SK-N-SH treated with all-trans-retinoic acid at 6 μM for 48 hours (cell line): Measurements from ENCODE around the gene AGPAT4.

Source experiments
- ATAC-seq: fragments of 200-7000 bp; cut with Tn5 transposase; 3 replicates; pipeline ENCODE4 v1.9.1; 2020; ENCODE audit warnings: mild to moderate bottlenecking, moderate library complexity
- ARNTL ChIP-seq: fragments of 450-650 bp; formaldehyde crosslinking; IDR thresholded peaks from 2 replicates; pipeline ENCODE4 v1.5.0; 2020; ENCODE audit warnings: low read depth, mild to moderate bottlenecking, moderate library complexity, borderline replicate concordance
- BACH2 ChIP-seq: fragments of 250-450 bp; sonication (Bioruptor Pico); IDR thresholded peaks from 2 replicates; pipeline ENCODE4 v1.9.0; 2021; ENCODE audit warnings: mild to moderate bottlenecking, borderline replicate concordance
- CREB5 ChIP-seq: fragments of 250-450 bp; sonication (Bioruptor Pico); IDR thresholded peaks from 2 replicates; pipeline ENCODE4 v1.5.1; 2020; ENCODE audit warnings: low read depth, mild to moderate bottlenecking, moderate library complexity
- CSDC2 ChIP-seq: fragments of 250-450 bp; sonication (Bioruptor Pico); IDR thresholded peaks from 2 replicates; pipeline ENCODE4 v1.5.0; 2020; ENCODE audit warnings: mild to moderate bottlenecking, moderate library complexity
- CSRNP3 ChIP-seq: fragments of 250-450 bp; sonication (Bioruptor Pico); IDR thresholded peaks from 2 replicates; pipeline ENCODE4 v1.5.1; 2021; ENCODE audit warnings: mild to moderate bottlenecking, moderate library complexity
- ESRRG ChIP-seq: fragments of 250-450 bp; sonication (Bioruptor Pico); IDR thresholded peaks from 2 replicates; pipeline ENCODE4 v1.6.1; 2021; ENCODE audit warnings: mild to moderate bottlenecking
- ISL1 ChIP-seq: fragments of 250-450 bp; sonication (Bioruptor Pico); IDR thresholded peaks from 2 replicates; pipeline ENCODE4 v2.1.2; 2022; ENCODE audit warnings: mild to moderate bottlenecking, moderate library complexity
- OSR1 ChIP-seq: fragments of 250-450 bp; sonication (Bioruptor Pico); IDR thresholded peaks from 2 replicates; pipeline ENCODE4 v1.8.0; 2022; ENCODE audit warnings: moderate library complexity, mild to moderate bottlenecking, inconsistent platforms
- RARB ChIP-seq: fragments of 250-450 bp; sonication (Bioruptor Pico); IDR thresholded peaks from 2 replicates; pipeline ENCODE4 v1.8.0; 2021; ENCODE audit warnings: mild to moderate bottlenecking, moderate library complexity
- TCF4 ChIP-seq: fragments of 250-450 bp; sonication (Bioruptor Pico); IDR thresholded peaks from 2 replicates; pipeline ENCODE4 v1.8.0; 2021; ENCODE audit warnings: mild to moderate bottlenecking, moderate library complexity, borderline replicate concordance
- TOX ChIP-seq: fragments of 250-450 bp; sonication (Bioruptor Pico); IDR thresholded peaks from 2 replicates; pipeline ENCODE4 v1.8.0; 2021; ENCODE audit warnings: mild to moderate bottlenecking, moderate library complexity, borderline replicate concordance
- ZC3H10 ChIP-seq: fragments of 250-450 bp; sonication (Bioruptor Pico); IDR thresholded peaks from 2 replicates; pipeline ENCODE4 v1.5.1; 2021; ENCODE audit warnings: mild to moderate bottlenecking, moderate library complexity
- ZFP3 ChIP-seq: fragments of 250-450 bp; sonication (Bioruptor Pico); IDR thresholded peaks from 2 replicates; pipeline ENCODE4 v1.5.0; 2020; ENCODE audit warnings: mild to moderate bottlenecking, moderate library complexity
- ZFP30 ChIP-seq: fragments of 450-650 bp; formaldehyde crosslinking; IDR thresholded peaks from 2 replicates; pipeline ENCODE4 v1.5.0; 2022; ENCODE audit warnings: mild to moderate bottlenecking, moderate library complexity
- ZNF565 ChIP-seq: fragments of 450-650 bp; formaldehyde crosslinking; conservative IDR thresholded peaks from 2 replicates; pipeline ENCODE4 v1.5.0; 2020; ENCODE audit warnings: low read depth, mild to moderate bottlenecking, moderate library complexity
- ZNF70 ChIP-seq: fragments of 450-650 bp; formaldehyde crosslinking; IDR thresholded peaks from 2 replicates; pipeline ENCODE4 v1.5.0; 2020; ENCODE audit warnings: mild to moderate bottlenecking, moderate library complexity
- ZNF8 ChIP-seq: fragments of 450-650 bp; formaldehyde crosslinking; IDR thresholded peaks from 2 replicates; pipeline ENCODE4 v1.5.0; 2020; ENCODE audit warnings: mild to moderate bottlenecking, moderate library complexity
- TF ChIP-seq, protein P1 (sequence below): fragments of 250-450 bp; sonication (Bioruptor Pico); IDR thresholded peaks from 2 replicates; pipeline ENCODE4 v1.8.0; 2021; ENCODE audit warnings: low read depth, mild to moderate bottlenecking, moderate library complexity, borderline replicate concordance
- TF ChIP-seq, protein P2 (sequence below): fragments of 250-450 bp; sonication (Bioruptor Pico); IDR thresholded peaks from 2 replicates; pipeline ENCODE4 v1.5.0; 2020; ENCODE audit warnings: mild to moderate bottlenecking, moderate library complexity
- TF ChIP-seq, protein P3 (sequence below): fragments of 250-450 bp; sonication (Bioruptor Pico); IDR thresholded peaks from 2 replicates; pipeline ENCODE4 v1.8.0; 2020; ENCODE audit warnings: mild to moderate bottlenecking, moderate library complexity, borderline replicate concordance

Gene AGPAT4

DNA sequence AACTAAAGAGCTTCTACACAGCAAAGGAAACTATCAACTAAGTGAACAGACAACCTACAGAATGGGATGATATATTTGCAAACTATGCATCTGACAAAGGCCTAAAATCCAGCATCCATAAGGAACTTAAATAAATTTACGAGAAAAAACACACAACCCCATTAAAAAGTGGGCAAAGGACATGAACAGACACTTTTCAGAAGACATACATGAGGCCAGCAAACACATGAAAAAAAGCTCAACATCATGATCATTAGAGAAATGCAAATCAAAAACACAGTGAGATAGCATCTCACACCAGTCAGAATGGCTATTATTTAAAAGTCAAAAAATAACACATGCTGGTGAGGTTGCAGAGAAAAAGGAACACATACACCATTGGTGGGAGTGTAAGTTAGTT, 24.5 kb downstream of the AGPAT4 start:
- no peak for ATAC-seq
- TF ChIP-seq RARB (CRISPR knock-in tag) (no peak), CSRNP3 (no peak), ISL1 (CRISPR knock-in tag) (no peak), ZNF8 (CRISPR knock-in tag) (no peak), CREB5 (no peak), OSR1 (CRISPR knock-in tag) (no peak), ZFP3 (CRISPR knock-in tag) (no peak), ARNTL (CRISPR knock-in tag) (no peak), ESRRG (no peak), CSDC2 (no peak), ZC3H10 (CRISPR knock-in tag) (no peak), ZNF70 (CRISPR knock-in tag) (no peak), TCF4 (CRISPR knock-in tag) (no peak), TOX (CRISPR knock-in tag) (no peak), ZFP30 (CRISPR knock-in tag) (no peak), BACH2 (CRISPR knock-in tag) (no peak), ZNF565 (CRISPR knock-in tag) (no peak)
- TF ChIP-seq, protein P1, sequence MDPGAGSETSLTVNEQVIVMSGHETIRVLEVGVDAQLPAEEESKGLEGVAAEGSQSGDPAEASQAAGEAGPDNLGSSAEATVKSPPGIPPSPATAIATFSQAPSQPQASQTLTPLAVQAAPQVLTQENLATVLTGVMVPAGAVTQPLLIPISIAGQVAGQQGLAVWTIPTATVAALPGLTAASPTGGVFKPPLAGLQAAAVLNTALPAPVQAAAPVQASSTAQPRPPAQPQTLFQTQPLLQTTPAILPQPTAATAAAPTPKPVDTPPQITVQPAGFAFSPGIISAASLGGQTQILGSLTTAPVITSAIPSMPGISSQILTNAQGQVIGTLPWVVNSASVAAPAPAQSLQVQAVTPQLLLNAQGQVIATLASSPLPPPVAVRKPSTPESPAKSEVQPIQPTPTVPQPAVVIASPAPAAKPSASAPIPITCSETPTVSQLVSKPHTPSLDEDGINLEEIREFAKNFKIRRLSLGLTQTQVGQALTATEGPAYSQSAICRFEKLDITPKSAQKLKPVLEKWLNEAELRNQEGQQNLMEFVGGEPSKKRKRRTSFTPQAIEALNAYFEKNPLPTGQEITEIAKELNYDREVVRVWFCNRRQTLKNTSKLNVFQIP (CRISPR knock-in tag) = no peak
- TF ChIP-seq, protein P2, sequence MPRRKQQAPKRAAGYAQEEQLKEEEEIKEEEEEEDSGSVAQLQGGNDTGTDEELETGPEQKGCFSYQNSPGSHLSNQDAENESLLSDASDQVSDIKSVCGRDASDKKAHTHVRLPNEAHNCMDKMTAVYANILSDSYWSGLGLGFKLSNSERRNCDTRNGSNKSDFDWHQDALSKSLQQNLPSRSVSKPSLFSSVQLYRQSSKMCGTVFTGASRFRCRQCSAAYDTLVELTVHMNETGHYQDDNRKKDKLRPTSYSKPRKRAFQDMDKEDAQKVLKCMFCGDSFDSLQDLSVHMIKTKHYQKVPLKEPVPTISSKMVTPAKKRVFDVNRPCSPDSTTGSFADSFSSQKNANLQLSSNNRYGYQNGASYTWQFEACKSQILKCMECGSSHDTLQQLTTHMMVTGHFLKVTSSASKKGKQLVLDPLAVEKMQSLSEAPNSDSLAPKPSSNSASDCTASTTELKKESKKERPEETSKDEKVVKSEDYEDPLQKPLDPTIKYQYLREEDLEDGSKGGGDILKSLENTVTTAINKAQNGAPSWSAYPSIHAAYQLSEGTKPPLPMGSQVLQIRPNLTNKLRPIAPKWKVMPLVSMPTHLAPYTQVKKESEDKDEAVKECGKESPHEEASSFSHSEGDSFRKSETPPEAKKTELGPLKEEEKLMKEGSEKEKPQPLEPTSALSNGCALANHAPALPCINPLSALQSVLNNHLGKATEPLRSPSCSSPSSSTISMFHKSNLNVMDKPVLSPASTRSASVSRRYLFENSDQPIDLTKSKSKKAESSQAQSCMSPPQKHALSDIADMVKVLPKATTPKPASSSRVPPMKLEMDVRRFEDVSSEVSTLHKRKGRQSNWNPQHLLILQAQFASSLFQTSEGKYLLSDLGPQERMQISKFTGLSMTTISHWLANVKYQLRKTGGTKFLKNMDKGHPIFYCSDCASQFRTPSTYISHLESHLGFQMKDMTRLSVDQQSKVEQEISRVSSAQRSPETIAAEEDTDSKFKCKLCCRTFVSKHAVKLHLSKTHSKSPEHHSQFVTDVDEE (CRISPR knock-in tag) = no peak
- TF ChIP-seq, protein P3, sequence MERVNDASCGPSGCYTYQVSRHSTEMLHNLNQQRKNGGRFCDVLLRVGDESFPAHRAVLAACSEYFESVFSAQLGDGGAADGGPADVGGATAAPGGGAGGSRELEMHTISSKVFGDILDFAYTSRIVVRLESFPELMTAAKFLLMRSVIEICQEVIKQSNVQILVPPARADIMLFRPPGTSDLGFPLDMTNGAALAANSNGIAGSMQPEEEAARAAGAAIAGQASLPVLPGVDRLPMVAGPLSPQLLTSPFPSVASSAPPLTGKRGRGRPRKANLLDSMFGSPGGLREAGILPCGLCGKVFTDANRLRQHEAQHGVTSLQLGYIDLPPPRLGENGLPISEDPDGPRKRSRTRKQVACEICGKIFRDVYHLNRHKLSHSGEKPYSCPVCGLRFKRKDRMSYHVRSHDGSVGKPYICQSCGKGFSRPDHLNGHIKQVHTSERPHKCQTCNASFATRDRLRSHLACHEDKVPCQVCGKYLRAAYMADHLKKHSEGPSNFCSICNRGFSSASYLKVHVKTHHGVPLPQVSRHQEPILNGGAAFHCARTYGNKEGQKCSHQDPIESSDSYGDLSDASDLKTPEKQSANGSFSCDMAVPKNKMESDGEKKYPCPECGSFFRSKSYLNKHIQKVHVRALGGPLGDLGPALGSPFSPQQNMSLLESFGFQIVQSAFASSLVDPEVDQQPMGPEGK (CRISPR knock-in tag) = no peak
- TF ChIP-seq, all 23 proteins: peak for 0

- ATAC-seq = peak; percentile 70
- TF ChIP-seq OSR1 (CRISPR knock-in tag) (no peak), ISL1 (CRISPR knock-in tag) (peak; percentile 82), ZFP3 (CRISPR knock-in tag) (peak; percentile 68; the same call in 1 of the 2 replicates), ARNTL (CRISPR knock-in tag) (no peak), TCF4 (CRISPR knock-in tag) (peak; percentile 31; the same call in 1 of the 2 replicates)
- TF ChIP-seq, protein P2 (CRISPR knock-in tag) = peak; percentile 47; the same call in 1 of the 2 replicates
Measured at GRCh38 chr6:161246725-161247124, 27.1 kb downstream of the AGPAT4 start.
